ENCODE data around the gene F2R. TPM values are rescaled to one million over a fixed set of nuclear protein-coding genes. Genes with fewer than 3 reads are reported as not detected.
"Not testable (repeated sequence)": the region's sequence is repeated elsewhere in the genome, so short reads cannot be mapped to it uniquely, and the experiment has no call there.

F2R gene
- total RNA-seq, 1 donor from 2014 or later, result 105 TPM

- TF ChIP-seq CTCF (IDR thresholded peaks at IDR 0.05; ENCODE audit: insufficient read depth, low read length, poor library complexity, severe bottlenecking), result no peak
- DNase-seq (ENCODE audit: low read depth), result no peak
- Histone ChIP-seq H3K27me3 (ENCODE audit: control insufficient read depth, insufficient read depth, low read length) (no peaks in the 10 kb centered on the region), H3K36me3 (ENCODE audit: control insufficient read depth, insufficient read depth, low read length) (no peaks in the 10 kb centered on the region), H3K4me3 (ENCODE audit: low read depth, low read length) (no peak overlapping the region)
Measured at GRCh38 chr5:76755779-76756637, 40.1 kb downstream of the F2R start.

- TF ChIP-seq CTCF (IDR thresholded peaks at IDR 0.05; ENCODE audit: insufficient read depth, low read length, poor library complexity, severe bottlenecking), result no peak
- no peak for DNase-seq (ENCODE audit: low read depth)
- Histone ChIP-seq H3K27me3 (ENCODE audit: control insufficient read depth, insufficient read depth, low read length) (no peaks in the 10 kb centered on the region), H3K36me3 (ENCODE audit: control insufficient read depth, insufficient read depth, low read length) (no peaks in the 10 kb centered on the region), H3K4me3 (ENCODE audit: low read depth, low read length) (no peak overlapping the region)
Measured at GRCh38 chr5:76757049-76757448, 41.1 kb downstream of the F2R start.

GRCh38 chr5:76761118-76761517, 45.2 kb downstream of the F2R start:
- H3K4me3 ChIP-seq (ENCODE audit: low read depth, low read length); DNase-seq (ENCODE audit: low read depth); H3K36me3 ChIP-seq (ENCODE audit: control insufficient read depth, insufficient read depth, low read length); H3K27me3 ChIP-seq (ENCODE audit: control insufficient read depth, insufficient read depth, low read length): not testable (repeated sequence)

GRCh38 chr5:76762484-76762883, 46.6 kb downstream of the F2R start:
- no peak for DNase-seq (ENCODE audit: low read depth)
- no peak for TF ChIP-seq CTCF (IDR thresholded peaks at IDR 0.05; ENCODE audit: insufficient read depth, low read length, poor library complexity, severe bottlenecking)
- Histone ChIP-seq H3K4me3 (ENCODE audit: low read depth, low read length) (no peak overlapping the region), H3K27me3 (ENCODE audit: control insufficient read depth, insufficient read depth, low read length) (no peaks in the 10 kb centered on the region), H3K36me3 (ENCODE audit: control insufficient read depth, insufficient read depth, low read length) (no peaks in the 10 kb centered on the region)

- no peaks in the 10 kb centered on the region for H3K27me3 ChIP-seq (ENCODE audit: control insufficient read depth, insufficient read depth, low read length)
- TF ChIP-seq CTCF (IDR thresholded peaks at IDR 0.05; ENCODE audit: insufficient read depth, low read length, poor library complexity, severe bottlenecking), result no peak
- no peak for DNase-seq (ENCODE audit: low read depth)
- H3K4me3 ChIP-seq (ENCODE audit: low read depth, low read length), result no peak overlapping the region
- H3K36me3 ChIP-seq (ENCODE audit: control insufficient read depth, insufficient read depth, low read length), result no peaks in the 10 kb centered on the region
Measured at GRCh38 chr5:76763136-76763535, 47.2 kb downstream of the F2R start.

- no peaks in the 10 kb centered on the region for H3K36me3 ChIP-seq (ENCODE audit: control insufficient read depth, insufficient read depth, low read length)
- no peaks in the 10 kb centered on the region for H3K27me3 ChIP-seq (ENCODE audit: control insufficient read depth, insufficient read depth, low read length)
- no peak overlapping the region for H3K4me3 ChIP-seq (ENCODE audit: low read depth, low read length)
- no peak for TF ChIP-seq CTCF (IDR thresholded peaks at IDR 0.05; ENCODE audit: insufficient read depth, low read length, poor library complexity, severe bottlenecking)
- DNase-seq (ENCODE audit: low read depth), result no peak
Measured at GRCh38 chr5:76764374-76764773, 48.4 kb downstream of the F2R start.
